HG03159 (cell line): ENCODE results near the gene ADGRV1.

Experiments
- ATAC-seq: cut with Tn5 transposase; IDR thresholded peaks from one replicate; pipeline ENCODE4 v1.9.1; 2021; ENCODE audit warnings: mild to moderate bottlenecking, moderate library complexity; ENCODE audit not compliant: unreplicated experiment

ADGRV1 gene

GRCh38 chr5:91121347-91121993 lies 562.9 kb downstream of the ADGRV1 start:
- no peak for ATAC-seq

GRCh38 chr5:91122651-91123050 lies 564.1 kb downstream of the ADGRV1 start:
- no peak for ATAC-seq

- no peak for ATAC-seq
These were observed 564.7 kb downstream of the ADGRV1 start for GRCh38 chr5:91123291-91123690.

- no peak for ATAC-seq
These were observed 565.3 kb downstream of the ADGRV1 start for GRCh38 chr5:91123901-91124300.

GRCh38 chr5:91125916-91126315 lies 567.3 kb downstream of the ADGRV1 start:
- ATAC-seq: no peak

- no peak for ATAC-seq
These were observed 567.9 kb downstream of the ADGRV1 start for GRCh38 chr5:91126448-91126847.

- ATAC-seq: no peak
These were observed 568.3 kb downstream of the ADGRV1 start for GRCh38 chr5:91126888-91127287.

- ATAC-seq: no peak
These were observed 569.0 kb downstream of the ADGRV1 start for GRCh38 chr5:91127456-91128081.

GRCh38 chr5:91128604-91129003 lies 570.0 kb downstream of the ADGRV1 start:
- no peak for ATAC-seq

- ATAC-seq: no peak
These were observed 571.2 kb downstream of the ADGRV1 start for GRCh38 chr5:91129748-91130147.

- no peak for ATAC-seq
These were observed 572.2 kb downstream of the ADGRV1 start for GRCh38 chr5:91130759-91131158.

GRCh38 chr5:91132550-91132949 lies 574.0 kb downstream of the ADGRV1 start:
- ATAC-seq: peak; percentile 53

GRCh38 chr5:91133183-91133582 lies 574.6 kb downstream of the ADGRV1 start:
- no peak for ATAC-seq

GRCh38 chr5:91135475-91136248 lies 577.1 kb downstream of the ADGRV1 start:
- no peak for ATAC-seq

- no peak for ATAC-seq
These were observed 577.7 kb downstream of the ADGRV1 start for GRCh38 chr5:91136271-91136670.

- ATAC-seq: no peak
These were observed 579.0 kb downstream of the ADGRV1 start for GRCh38 chr5:91137647-91138046.

- no peak for ATAC-seq
These were observed 581.1 kb downstream of the ADGRV1 start for GRCh38 chr5:91139572-91140200.

GRCh38 chr5:91140657-91141056 lies 582.1 kb downstream of the ADGRV1 start:
- no peak for ATAC-seq

- ATAC-seq: no peak
These were observed 583.0 kb downstream of the ADGRV1 start for GRCh38 chr5:91141642-91142041.

- ATAC-seq: no peak
These were observed 583.8 kb downstream of the ADGRV1 start for GRCh38 chr5:91142386-91142785.

GRCh38 chr5:91142819-91143218 lies 584.2 kb downstream of the ADGRV1 start:
- ATAC-seq: no peak

GRCh38 chr5:91143840-91144239 lies 585.2 kb downstream of the ADGRV1 start:
- ATAC-seq: no peak
